ENCODE measurements around the gene BASP1.

Gene BASP1

DNA sequence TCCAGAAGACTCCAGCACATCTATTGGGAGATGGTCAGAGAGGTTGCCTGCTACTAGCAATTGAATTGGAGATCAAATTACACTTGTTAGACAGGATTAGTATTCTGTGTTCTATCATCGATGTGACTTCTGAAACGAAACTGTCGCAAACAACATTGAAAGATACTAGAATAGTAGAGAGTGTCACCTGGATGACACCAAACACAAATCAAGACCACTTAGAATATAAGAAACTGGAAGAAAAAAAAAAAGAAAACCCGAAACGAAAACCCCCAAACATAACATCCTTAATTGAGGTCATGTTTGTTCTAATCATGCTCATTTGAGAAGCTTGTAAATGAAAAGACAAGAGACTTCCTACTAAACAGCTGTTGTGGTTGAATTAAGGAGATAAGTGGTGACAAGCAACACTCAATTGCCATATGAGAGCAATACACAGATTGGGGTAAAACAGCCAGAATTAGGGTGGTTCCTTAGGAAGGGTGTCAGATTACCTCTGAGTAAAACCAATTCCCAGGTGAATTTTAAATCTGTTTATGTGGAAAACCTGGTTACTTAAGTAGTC is 97.6 kb downstream of the BASP1 start (continued):
- TF ChIP-seq ZNF571 (tag by site-specific recombination; IDR thresholded peaks at IDR 0.05) (no peak), ZBTB17 (tag by site-specific recombination; IDR thresholded peaks at IDR 0.05) (peak; percentile 68), TRIM28 (IDR thresholded peaks at IDR 0.05; ENCODE audit: borderline replicate concordance, low read length) (no peak), MZF1 (tag by site-specific recombination; IDR thresholded peaks at IDR 0.05; ENCODE audit: borderline replicate concordance) (no peak; the same call in 1 of the 2 replicates), SP7 (tag by site-specific recombination; IDR thresholded peaks at IDR 0.05) (peak; percentile 76; the same call in 1 of the 2 replicates), ZNF658 (tag by site-specific recombination; IDR thresholded peaks at IDR 0.05) (no peak), ZNF311 (tag by site-specific recombination; IDR thresholded peaks at IDR 0.05; ENCODE audit: borderline replicate concordance) (no peak), ZNF19 (tag by site-specific recombination; IDR thresholded peaks at IDR 0.05; ENCODE audit: low read depth) (no peak), ZNF10 (tag by site-specific recombination; IDR thresholded peaks at IDR 0.05) (peak; percentile 70; the same call in 1 of the 2 replicates)
- TF ChIP-seq, protein P1, sequence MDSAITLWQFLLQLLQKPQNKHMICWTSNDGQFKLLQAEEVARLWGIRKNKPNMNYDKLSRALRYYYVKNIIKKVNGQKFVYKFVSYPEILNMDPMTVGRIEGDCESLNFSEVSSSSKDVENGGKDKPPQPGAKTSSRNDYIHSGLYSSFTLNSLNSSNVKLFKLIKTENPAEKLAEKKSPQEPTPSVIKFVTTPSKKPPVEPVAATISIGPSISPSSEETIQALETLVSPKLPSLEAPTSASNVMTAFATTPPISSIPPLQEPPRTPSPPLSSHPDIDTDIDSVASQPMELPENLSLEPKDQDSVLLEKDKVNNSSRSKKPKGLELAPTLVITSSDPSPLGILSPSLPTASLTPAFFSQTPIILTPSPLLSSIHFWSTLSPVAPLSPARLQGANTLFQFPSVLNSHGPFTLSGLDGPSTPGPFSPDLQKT (IDR thresholded peaks at IDR 0.05; ENCODE audit: borderline replicate concordance, low read depth, low read length): no peak

DNA sequence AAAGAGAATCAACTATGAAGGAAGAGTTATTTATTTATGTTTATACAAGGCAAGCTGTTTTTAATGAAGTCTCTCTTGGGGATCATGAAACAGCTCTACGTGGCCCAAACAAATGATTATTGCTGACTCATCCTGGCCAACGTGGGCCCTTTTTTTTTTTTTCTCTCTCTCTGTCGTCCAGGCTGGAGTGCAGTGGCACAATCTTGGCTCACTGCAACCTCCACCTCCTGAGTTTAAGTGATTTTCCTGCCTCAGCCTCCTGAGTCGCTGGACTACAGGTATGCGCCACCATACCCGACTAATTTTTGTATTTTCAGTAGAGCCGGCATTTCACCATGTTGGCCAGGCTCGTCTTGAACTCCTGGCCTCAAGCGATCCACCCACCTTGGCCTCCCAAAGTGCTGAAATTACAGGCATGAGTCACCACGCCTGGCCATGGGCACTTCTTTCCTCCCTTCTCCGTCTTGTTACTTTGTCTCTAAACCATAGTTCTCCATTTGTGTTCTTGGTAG is 98.3 kb downstream of the BASP1 start:
- no peaks in the 10 kb centered on the region for H3K36me3 ChIP-seq (ENCODE audit: control insufficient read depth in 2 of 2, insufficient read depth in 1 of 2, low read length in 2 of 2)
- ChIA-PET CTCF (interaction anchor here (0.6 kb wide), 3 partner anchors 25 to 1019 kb away, joined by 3 to 5 read pairs (median 4); no protein-coding TSS in a partner anchor), POLR2A (interaction anchor here (1.5 to 2.1 kb wide), 3 partner anchors 10 to 99 kb away, joined by 7 to 9 read pairs (median 7); partner anchors contain the start of gene BASP1)
- peaks cover 37% of the 10 kb centered on the region for H3K4me1 ChIP-seq (ENCODE audit: control insufficient read depth, insufficient read depth, low read length)
- no peaks in the 10 kb centered on the region for H3K9me3 ChIP-seq (ENCODE audit: control insufficient read depth, insufficient read depth, low read depth, low read length)
- H3K4me3 ChIP-seq (ENCODE audit: low read depth, low read length): no peak overlapping the region
- H3K27ac ChIP-seq (ENCODE audit: extremely low read depth, low read depth, low read length): peak overlapping the region; percentile 66
- TF ChIP-seq ZNF433 (tag by site-specific recombination; IDR thresholded peaks at IDR 0.05; ENCODE audit: low read depth) (no peak), ZNF624 (tag by site-specific recombination; IDR thresholded peaks at IDR 0.05) (no peak), ZNF549 (tag by site-specific recombination; IDR thresholded peaks at IDR 0.05) (no peak), SCRT1 (tag by site-specific recombination; IDR thresholded peaks at IDR 0.05; ENCODE audit: borderline replicate concordance) (no peak), ZBTB21 (tag by site-specific recombination; IDR thresholded peaks at IDR 0.05) (no peak), IKZF3 (tag by site-specific recombination; IDR thresholded peaks at IDR 0.05) (no peak), GFI1B (tag by site-specific recombination; IDR thresholded peaks at IDR 0.05) (no peak), KLF8 (tag by site-specific recombination; IDR thresholded peaks at IDR 0.05) (peak; percentile 2; the same call in 1 of the 2 replicates), ZNF416 (tag by site-specific recombination; IDR thresholded peaks at IDR 0.05) (no peak), ZNF223 (tag by site-specific recombination; IDR thresholded peaks at IDR 0.05) (no peak), PRDM1 (tag by site-specific recombination; IDR thresholded peaks at IDR 0.05) (no peak), ZNF501 (tag by site-specific recombination; IDR thresholded peaks at IDR 0.05) (no peak), ZNF610 (tag by site-specific recombination; IDR thresholded peaks at IDR 0.05; ENCODE audit: borderline replicate concordance) (no peak), ZNF174 (tag by site-specific recombination; IDR thresholded peaks at IDR 0.05) (no peak), ZBTB48 (tag by site-specific recombination; IDR thresholded peaks at IDR 0.05) (0 out of 2 replicates have a peak, but pooled peaks have one; percentile 41), ZIC2 (tag by site-specific recombination; IDR thresholded peaks at IDR 0.05) (peak; percentile 34; the same call in 1 of the 2 replicates), OVOL3 (tag by site-specific recombination; IDR thresholded peaks at IDR 0.05) (no peak), ZFP37 (tag by site-specific recombination; IDR thresholded peaks at IDR 0.05) (no peak), ZNF311 (tag by site-specific recombination; IDR thresholded peaks at IDR 0.05; ENCODE audit: borderline replicate concordance) (no peak), KLF7 (tag by site-specific recombination; IDR thresholded peaks at IDR 0.05; ENCODE audit: borderline replicate concordance) (no peak), BCL11A (tag by site-specific recombination; IDR thresholded peaks at IDR 0.05; ENCODE audit: low read depth) (0 out of 2 replicates have a peak, but pooled peaks have one; percentile 15), ZNF132 (tag by site-specific recombination; IDR thresholded peaks at IDR 0.05; ENCODE audit: borderline replicate concordance) (no peak), ZNF335 (tag by site-specific recombination; conservative IDR thresholded peaks at IDR 0.05) (no peak), ZNF530 (tag by site-specific recombination; IDR thresholded peaks at IDR 0.05; ENCODE audit: low read depth) (no peak)
- TF ChIP-seq, protein P2, sequence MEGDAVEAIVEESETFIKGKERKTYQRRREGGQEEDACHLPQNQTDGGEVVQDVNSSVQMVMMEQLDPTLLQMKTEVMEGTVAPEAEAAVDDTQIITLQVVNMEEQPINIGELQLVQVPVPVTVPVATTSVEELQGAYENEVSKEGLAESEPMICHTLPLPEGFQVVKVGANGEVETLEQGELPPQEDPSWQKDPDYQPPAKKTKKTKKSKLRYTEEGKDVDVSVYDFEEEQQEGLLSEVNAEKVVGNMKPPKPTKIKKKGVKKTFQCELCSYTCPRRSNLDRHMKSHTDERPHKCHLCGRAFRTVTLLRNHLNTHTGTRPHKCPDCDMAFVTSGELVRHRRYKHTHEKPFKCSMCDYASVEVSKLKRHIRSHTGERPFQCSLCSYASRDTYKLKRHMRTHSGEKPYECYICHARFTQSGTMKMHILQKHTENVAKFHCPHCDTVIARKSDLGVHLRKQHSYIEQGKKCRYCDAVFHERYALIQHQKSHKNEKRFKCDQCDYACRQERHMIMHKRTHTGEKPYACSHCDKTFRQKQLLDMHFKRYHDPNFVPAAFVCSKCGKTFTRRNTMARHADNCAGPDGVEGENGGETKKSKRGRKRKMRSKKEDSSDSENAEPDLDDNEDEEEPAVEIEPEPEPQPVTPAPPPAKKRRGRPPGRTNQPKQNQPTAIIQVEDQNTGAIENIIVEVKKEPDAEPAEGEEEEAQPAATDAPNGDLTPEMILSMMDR (tag by site-specific recombination; IDR thresholded peaks at IDR 0.05): no peak
- TF ChIP-seq, protein P3, sequence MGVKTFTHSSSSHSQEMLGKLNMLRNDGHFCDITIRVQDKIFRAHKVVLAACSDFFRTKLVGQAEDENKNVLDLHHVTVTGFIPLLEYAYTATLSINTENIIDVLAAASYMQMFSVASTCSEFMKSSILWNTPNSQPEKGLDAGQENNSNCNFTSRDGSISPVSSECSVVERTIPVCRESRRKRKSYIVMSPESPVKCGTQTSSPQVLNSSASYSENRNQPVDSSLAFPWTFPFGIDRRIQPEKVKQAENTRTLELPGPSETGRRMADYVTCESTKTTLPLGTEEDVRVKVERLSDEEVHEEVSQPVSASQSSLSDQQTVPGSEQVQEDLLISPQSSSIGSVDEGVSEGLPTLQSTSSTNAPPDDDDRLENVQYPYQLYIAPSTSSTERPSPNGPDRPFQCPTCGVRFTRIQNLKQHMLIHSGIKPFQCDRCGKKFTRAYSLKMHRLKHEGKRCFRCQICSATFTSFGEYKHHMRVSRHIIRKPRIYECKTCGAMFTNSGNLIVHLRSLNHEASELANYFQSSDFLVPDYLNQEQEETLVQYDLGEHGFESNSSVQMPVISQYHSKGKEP (tag by site-specific recombination; IDR thresholded peaks at IDR 0.05): no peak

All from HEK293 (cell line).